ENCODE data around the gene LILRB3.
"Not testable (repeated sequence)": the region's sequence is repeated elsewhere in the genome, so short reads cannot be mapped to it uniquely, and the experiment has no call there.

Gene LILRB3

DNA sequence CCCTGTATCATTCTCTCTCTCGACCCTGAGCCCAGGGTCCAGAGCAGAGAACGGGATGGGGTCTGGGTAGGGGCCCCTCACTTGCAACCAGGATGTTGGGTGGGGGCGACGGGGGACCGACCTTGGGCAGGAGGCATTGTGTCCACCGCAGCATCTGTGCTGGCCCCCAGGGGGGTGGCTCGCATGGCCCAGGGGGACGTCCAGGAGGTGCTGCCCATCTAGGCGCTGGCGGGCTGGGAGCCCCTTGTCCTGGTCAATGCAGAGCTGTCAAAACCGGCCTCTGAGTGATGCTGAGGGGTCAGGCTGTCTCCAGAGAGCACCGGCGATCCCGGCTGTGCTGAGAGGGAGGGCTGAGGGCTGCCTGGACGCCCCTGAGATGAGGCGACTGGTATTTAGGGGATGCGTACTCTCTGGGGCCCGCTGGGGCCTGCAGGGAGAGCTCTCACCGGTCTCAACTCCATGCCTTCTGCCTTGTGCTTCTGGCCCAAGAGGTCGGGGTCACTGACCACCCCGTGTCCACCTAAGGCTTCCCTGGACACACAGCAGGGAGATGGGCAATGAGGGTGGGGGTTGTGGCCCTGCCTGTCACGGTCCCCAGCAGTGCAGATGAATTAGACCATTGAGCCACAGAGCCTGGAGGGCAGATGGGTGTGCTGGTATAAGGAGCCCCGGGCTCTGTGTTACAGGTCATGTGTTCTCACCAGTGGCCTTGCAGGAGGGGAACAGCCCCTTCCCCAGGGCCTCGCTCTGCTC lies 13.6 kb downstream of the LILRB3 start:
- DNase-seq, result peak in 1 of 2 experiments; percentile 34

DNA sequence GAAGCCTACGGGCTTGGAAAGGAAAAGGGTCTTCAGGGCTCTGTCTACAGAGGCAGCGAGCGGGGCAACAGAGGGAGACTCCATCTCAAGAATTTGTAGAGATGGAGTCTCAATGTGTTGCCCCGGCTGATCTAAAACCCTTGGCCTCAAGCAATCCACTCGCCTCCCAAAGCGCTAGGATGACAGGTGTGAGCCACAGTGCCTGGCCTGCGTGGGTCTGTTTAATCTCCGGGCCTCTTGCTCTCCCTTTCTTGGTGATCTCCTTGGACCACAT lies 14.1 kb downstream of the LILRB3 start:
- no peak for DNase-seq

DNA sequence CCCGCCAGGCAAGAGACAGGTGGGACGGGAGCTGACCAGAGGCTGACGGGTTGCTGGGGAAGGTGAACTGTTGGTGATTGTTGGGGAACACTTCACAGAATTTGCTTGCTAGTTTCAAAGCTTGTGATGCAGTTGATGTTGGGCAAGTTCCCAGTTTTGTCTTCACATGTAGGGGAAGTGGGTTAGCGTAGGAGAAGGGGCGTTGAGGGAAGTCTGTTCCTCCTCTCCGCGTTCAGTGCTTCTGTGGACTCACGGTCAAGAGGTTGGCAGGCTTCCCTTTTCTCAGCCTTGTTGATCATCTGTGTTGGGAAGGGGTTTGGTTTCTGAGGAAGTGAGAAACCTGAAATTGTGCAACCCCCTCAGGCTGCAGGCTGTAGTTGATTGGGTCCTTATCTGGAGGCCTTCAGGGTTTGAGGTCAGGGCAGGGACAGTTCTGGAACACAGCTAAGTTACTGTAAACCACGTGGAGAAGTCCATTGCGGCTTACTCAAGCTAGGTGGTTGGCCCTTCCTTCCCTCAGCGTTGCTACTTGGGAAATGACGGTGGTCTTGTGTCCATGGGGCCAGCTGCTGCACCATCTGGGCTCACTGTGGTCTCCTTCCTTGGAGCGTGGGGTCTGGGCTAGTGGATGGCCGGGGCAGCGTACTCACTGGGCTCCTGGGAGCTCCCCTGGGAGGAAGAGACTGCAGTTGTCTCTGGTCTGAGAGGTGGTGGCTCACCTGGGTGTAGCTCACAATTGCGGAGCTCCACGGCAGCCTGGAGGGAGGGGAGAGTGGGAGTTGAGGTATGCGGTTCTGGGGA lies 14.6 kb downstream of the LILRB3 start:
- peak; percentile 72 to 76 for DNase-seq

DNA sequence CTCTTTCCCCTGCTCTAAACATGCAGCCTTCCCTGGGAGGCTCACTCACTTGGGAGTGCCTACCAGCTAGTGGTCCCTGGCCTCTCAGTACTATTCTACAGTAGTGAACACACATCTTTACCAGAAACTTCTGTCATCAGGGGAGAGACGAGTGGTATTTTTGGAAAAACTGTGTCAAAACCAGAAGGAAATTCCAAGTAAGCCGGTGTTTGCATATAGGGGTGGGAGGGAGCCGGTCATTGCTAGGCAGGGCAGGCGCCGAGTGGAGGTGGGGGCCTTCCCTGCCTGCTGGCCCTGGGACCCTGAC lies 15.2 kb downstream of the LILRB3 start:
- no peak for DNase-seq

DNA sequence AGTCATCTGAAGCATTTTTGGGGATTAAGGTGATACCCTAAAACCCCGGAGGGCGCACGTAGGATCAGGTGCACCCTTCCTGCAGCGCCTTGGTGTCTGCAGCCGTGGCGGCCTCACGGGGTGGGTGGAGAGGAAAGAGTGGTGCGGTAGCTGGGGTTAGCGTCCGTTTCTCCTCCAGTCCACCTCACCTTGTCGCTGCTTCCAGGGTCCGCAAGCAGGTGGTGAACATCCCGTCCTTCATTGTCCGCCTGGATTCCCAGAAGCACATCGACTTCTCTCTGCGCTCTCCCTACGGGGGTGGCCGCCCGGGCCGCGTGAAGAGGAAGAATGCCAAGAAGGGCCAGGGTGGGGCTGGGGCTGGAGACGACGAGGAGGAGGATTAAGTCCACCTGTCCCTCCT lies 15.6 kb downstream of the LILRB3 start:
- not testable (repeated sequence) for DNase-seq

DNA sequence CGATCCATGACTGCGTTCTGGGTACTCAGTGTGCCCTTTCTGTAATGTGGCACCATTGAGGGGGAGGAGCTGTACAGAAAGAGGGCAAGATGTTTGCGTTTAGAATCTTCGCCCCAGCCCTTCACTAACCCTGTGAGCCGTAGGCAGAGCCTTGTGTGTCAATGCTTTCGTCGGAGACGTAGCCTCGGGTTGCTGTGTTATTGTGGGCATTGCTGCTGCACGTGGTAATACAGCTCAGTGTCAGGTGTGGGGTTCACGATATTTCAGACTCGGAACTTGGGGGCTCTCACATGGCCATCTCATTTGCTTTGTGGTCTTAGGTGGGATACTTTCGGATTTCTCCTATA lies 16.0 kb downstream of the LILRB3 start:
- peak in 1 of 2 experiments; percentile 31 for DNase-seq

DNA sequence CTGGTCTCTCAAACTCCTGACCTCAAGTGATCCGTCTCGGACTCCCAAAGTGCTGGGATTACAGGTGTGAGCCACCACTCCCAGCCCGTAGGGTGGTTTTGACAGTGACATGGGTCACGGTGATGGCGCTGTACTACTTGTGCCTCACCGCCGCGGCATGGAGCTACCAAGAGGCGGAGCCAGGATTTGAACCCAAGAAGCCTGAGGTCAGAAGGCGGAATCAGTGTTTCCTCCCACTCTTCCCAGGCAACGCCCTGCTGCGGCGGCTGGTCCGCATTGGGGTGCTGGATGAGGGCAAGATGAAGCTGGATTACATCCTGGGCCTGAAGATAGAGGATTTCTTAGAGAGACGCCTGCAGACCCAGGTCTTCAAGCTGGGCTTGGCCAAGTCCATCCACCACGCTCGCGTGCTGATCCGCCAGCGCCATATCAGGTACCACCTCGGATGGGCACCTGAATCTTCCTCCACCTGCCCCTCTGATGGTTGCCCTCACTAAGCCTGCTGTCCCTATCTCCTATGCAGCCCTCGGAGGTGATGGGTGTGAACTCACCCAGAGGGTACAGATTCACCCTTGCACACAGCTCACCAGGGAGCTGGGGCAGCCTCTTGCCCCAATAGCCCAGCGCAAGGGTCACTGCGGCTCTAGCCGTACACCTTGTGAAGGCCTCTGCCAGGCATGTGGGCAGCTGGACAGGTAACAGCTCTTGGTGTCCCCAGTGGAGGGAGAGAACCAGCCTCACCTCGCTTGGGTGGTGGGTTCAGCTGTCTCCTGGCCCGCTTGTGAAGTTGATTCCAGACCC lies 16.6 kb downstream of the LILRB3 start:
- peak in 1 of 2 experiments; percentile 17 for DNase-seq

DNA sequence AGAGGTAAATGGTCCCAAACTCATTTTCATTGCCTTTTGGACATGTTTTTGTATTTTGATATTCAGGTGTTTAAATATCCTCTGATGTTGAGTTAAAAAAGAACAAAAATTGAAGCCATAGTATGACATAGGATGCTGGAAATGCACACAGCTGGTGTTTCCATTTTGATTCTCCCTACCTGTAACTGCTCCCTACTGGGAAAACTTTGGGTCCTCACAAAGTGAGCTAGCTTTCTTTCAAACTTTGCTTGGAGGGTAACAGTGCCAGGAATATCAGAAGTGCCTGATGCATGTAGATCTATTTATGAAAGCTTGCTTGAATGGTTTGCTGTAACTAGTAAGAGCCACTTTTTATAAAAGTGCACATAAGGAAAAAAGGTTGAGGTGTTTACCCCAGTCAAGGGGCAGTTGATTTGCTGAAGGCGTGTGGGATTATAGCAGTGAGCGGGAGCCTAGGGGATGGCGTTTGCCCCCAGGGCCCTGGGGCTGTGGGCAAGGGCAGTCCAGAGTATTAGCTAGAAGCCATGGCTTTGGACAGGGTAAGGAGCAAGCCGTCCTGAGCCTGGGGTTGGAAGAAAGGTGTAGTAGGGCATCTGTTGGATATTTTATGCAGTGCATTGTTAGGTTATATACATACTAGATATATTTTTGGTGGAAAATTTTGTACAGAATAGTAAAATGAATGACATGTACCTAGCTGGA lies 17.9 kb downstream of the LILRB3 start:
- no peak for DNase-seq

DNA sequence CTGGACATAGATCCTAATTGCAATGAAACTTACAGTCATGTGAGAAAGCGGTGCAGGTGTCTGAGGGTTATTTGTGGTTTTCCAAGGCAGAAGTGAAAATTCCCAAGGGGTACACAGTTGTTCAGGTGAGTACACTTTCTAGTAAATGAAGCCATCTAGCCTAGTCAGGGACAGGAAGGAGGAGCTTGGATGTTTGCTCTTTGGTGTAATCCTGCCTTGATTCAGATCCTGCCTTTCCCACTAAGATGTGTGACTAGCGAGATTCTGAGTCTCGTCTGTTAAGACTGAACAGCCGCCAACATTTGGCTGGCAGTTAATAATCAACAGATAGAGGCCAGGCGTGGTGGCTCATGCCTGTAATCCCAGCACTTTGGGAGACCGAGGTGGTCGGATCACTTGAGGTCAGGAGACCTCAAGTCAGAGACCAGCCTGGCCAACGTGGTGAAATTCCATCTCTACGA lies 19.6 kb downstream of the LILRB3 start:
- no peak for DNase-seq

DNA sequence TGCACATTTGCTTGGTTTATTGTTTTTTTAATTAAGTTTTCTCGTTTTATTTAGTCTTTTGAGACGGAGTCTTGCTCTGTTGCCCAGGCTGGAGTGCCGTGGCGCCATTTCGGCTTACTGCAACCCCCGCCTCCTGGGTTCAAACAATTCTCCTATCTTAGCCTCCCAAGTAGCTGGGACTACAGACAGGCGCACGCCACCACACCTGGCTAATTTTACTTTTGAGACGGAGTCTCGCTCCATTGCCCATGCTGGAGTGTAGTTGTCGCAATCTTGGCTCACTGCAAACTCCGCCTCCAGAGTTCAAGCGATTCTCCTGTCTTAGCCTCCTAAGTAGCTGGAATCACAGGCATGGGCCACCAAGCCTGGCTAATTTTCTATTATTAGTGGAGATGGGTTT lies 20.8 kb downstream of the LILRB3 start:
- no peak for DNase-seq

DNA sequence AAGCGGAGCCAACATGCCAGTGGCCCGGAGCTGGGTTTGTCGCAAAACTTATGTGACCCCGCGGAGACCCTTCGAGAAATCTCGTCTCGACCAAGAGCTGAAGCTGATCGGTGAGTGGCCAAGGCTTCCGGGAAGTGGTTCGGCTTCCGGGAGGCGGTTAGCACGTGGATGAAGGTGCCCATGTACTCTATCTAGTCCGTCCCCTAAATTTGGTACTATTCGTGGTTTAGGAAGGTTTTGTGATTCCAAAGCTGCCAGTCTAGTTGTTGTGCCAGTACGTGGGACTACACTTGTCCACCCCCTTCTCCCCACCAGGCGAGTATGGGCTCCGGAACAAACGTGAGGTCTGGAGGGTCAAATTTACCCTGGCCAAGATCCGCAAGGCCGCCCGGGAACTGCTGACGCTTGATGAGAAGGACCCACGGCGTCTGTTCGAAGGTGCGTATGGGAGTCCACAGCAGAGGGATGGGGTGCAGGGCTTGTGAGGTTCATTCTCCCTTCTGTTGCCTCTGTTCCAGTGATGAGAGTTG lies 21.6 kb downstream of the LILRB3 start:
- DNase-seq, result no peak

DNA sequence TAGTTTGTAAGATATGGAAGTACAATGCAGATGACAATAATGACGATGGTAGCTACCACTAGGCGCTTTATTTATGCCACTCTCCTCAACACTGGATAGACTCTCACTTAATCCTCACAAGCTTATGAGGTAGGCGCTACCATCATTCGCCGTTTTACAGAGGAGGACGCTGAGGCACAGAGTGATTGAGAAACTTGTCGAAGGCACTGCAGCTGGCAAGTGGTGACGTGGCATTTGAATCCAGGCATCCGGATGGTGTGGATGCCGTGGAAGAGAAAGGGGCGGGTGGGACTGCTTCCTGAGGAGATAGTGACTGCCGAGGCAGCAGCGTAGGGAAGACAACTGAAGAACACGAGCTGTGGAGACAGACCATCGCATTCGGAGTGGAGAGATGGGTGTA lies 23.4 kb downstream of the LILRB3 start:
- no peak for DNase-seq

DNA sequence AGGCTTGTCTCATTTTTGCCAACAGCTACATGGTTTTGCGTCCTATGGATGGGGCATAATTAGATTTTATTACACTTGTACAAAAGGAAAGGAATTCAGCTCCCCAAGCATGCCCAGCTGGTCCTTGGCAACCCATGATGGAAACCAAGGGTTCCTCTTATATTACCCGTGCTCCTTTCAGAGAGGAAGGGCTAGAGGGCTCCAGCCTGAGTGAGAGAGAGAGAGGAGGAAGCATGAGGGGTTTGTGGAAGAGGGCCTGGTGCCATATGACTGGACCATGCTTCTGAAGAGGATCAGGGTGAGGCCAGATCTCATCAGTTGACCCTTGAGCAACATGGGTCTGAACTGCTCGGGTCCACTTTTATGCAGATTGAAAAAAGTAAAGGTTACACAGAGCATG lies 25.7 kb downstream of the LILRB3 start:
- no peak for DNase-seq

DNA sequence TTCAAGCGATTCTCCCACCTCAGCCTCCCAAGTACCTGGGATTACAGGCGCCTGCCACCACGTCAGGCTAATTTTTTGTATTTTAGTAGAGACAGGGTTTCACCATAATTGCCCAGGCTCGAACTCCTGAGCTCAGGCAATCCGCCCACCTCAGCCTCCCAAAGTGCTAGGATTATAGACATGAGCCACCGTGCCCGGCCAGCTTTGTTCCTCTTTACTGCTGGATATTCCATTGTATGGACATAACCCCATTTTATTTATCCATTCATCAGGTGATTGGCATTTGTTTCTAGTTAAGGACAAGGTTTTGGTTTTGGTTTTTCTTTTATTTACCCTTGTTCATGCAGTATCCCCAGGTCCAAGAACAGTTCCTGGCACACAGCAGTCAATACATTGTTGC lies 26.3 kb downstream of the LILRB3 start:
- no peak for DNase-seq

DNA sequence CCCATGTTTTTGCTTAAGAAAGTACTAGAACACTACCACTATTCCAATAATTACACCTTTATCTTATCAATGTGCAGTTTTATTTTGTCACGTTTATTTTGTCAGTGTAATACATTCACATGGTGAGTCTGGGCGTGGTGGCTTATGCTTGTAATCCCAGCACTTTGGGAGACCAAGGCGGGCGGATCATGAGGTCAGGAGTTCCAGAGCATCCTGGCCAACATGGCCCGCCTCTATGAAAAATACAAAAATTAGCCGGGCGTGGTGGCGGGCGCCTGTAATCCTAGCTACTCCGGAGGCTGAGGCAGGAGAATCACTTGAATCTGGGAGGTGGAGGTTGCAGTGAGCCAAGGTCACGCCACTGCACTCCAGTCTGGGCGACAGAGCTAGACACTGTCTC lies 28.3 kb downstream of the LILRB3 start:
- DNase-seq, result not testable (repeated sequence)

DNA sequence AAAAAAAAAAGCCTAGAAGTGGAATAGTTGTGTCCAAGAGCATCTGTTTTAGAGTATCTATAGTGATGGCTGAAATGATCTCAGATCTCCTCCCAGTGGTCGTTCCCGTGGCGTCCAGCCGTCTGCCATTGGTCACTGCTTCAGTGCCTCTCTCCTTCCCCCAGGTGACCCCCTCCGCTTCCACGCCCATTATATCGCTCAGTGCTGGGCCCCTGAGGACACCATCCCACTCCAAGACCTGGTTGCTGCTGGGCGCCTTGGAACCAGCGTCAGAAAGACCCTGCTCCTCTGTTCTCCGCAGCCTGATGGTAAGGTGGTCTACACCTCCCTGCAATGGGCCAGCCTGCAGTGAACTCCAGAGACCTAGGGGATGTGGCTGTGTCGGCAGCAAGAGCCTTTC lies 29.8 kb downstream of the LILRB3 start:
- DNase-seq, result no peak

DNA sequence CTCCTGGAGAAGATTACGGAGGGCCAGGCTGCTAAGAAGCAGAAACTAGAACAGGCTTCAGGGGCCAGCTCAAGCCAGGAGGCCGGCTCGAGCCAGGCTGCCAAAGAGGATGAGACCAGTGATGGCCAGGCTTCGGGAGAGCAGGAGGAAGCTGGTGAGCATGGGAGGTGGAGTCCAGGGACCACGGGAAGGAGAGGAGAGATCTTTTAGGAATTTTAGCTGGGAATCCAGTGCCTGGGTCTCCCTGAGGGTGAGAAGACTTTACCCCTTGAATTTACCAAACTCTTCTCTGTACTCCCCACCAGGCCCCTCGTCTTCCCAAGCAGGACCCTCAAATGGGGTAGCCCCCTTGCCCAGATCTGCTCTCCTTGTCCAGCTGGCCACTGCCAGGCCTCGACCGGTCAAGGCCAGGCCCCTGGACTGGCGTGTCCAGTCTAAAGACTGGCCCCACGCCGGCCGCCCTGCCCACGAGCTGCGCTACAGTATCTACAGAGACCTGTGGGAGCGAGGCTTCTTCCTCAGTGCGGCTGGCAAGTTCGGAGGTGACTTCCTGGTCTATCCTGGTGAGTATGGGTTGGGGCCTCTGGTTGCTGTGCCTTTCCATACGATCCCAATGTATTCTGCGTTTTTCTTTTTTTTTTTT lies 30.9 kb downstream of the LILRB3 start:
- no peak for DNase-seq

DNA sequence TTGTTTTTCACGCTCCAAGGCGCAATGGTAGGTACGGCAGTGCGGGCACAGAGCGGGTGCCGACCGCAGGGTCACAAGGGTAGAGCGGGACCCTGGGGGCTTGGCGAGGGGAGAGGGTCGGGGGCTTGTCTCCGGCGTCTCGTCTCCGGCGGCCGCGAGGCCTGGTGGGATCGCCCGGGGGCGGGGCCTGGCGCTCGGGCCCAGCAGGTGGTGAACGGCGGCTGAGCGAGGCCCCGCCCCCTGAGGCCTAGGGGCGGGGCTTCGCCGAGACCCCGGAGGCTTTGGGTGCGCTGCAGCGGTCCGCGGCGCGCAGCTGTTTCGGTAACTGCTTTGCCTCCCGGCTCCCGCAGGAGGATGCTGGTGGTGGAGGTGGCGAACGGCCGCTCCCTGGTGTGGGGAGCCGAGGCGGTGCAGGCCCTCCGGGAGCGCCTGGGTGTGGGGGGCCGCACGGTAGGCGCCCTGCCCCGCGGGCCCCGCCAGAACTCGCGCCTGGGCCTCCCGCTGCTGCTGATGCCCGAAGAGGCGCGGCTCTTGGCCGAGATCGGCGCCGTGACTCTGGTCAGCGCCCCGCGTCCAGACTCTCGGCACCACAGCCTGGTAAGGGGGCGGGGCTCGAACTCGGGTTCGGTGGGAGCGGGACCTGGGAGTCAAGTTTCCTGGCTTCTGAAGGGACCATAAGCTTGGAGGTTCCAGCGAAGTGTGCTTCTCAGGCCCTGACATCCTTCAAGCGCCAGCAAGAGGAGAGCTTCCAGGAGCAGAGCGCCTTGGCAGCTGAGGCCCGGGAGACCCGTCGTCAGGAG lies 31.6 kb downstream of the LILRB3 start, which contains the start of gene TSEN34:
Gene TSEN34, plus strand, starts transcription at position 298 of the 800 bp plus-strand sequence. Its CDS starts 57 bp downstream, at position 355.
- peak; percentile 82 to 84 for DNase-seq

DNA sequence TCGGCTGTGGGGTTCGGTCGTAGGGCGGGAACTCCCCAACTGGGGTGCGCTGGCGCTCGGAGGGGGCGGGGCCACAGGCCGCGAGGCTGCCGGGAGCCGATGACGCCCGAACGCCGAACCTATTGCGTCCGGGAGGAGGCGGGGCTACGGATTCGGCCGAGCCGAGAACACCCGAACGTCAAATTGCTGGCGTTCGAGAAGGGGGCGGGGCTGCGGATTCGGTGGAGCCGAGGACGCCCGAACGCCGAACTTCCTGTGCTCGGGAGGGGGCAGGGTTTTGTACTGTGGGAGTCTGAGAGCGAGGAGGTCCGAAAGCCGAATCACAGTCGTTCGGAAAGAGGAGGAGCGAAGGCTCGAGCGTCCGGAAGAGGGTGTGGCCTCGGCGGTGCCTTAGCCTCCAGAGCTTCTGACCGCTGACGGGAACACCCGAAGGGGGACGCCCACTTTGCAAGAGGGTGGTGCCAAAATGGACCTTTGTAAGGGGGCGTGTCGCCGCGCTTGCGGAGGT lies 32.2 kb downstream of the LILRB3 start:
- peak; percentile 100 for DNase-seq

DNA sequence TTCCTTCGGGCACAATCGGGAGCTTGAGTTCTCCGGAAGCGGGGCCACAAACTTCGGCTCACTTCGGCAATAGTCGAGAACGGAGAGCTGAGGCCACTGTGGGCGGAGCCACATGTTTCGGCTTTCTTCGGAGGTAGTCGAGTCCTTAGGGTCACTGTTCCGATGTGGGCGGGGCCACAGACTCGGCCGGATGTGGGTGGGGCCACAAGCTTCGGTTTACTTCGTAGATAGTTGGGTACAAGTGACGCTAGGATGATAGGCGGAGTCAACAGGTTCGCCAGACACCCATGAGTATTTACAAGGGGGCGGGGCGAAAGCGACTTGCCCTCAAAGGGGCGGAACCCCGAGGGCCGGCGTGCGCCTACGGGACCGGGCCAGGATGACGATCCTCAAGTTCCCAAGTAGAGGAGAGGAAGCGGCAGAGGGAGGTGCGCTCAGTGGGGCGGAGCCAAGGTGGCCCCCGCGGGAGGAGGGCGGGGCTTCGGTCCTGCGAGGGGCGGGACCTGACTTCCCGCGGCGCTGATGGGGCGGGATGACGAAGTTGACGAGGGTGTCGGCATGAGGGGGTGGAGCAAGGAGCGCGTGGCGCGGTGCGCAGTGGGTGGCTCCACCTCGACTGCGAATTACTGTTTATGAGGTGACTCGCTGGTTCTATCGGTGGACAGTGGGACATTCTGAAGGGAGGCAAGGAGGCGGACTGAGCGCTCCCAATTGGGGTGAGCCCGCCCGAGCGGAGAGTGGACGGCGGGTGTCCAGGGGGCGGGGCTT lies 32.9 kb downstream of the LILRB3 start:
- DNase-seq, result peak; percentile 100
